GM12874 (cell line): Measurements from ENCODE around the gene VPS25.

Source experiments
- CTCF ChIP-seq: IDR thresholded peaks from 2 replicates; pipeline ENCODE4 v1.5.1; 2011; ENCODE audit warnings: low read depth, mild to moderate bottlenecking, control low read depth, low read length, moderate library complexity; ENCODE audit not compliant: insufficient read depth

Gene VPS25

GRCh38 chr17:42783062-42783790, 10.0 kb downstream of the VPS25 start:
- no peak for TF ChIP-seq CTCF

GRCh38 chr17:42783791-42784138, 10.5 kb downstream of the VPS25 start:
- TF ChIP-seq CTCF: no peak

- no peak for TF ChIP-seq CTCF
Measured at GRCh38 chr17:42784409-42784808, 11.2 kb downstream of the VPS25 start.

- no peak for TF ChIP-seq CTCF
Measured at GRCh38 chr17:42784811-42785592, 11.8 kb downstream of the VPS25 start.

GRCh38 chr17:42787266-42787665, 14.0 kb downstream of the VPS25 start:
- no peak for TF ChIP-seq CTCF

GRCh38 chr17:42791948-42792347, 18.7 kb downstream of the VPS25 start:
- no peak for TF ChIP-seq CTCF

- no peak for TF ChIP-seq CTCF
Measured at GRCh38 chr17:42792545-42792944, 19.3 kb downstream of the VPS25 start.
